GM23248 (cell line): ENCODE measurements around the gene TARDBP. TPM values are rescaled to one million over a fixed set of nuclear protein-coding genes. Genes with fewer than 3 reads are reported as not detected.

Source experiments
- DNase-seq: peaks from one replicate; pipeline ENCODE4 v3.0.0-alpha.2; 2015
- H2AFZ ChIP-seq: fragments of 200-600 bp; sonication (generic); 2 replicates; pipeline ENCODE4 v1.6.1; 2016; ENCODE audit warnings: antibody characterized with exemption
- H3F3A ChIP-seq: fragments of 200-600 bp; sonication (generic); 2 replicates; pipeline ENCODE4 v1.6.1; 2016; ENCODE audit warnings: mild to moderate bottlenecking, antibody characterized with exemption, mixed run types; ENCODE audit not compliant: insufficient read depth
- H3K27ac ChIP-seq: fragments of 200-600 bp; sonication (generic); 2 replicates; pipeline ENCODE4 v1.5.1; 2016; ENCODE audit warnings: mild to moderate bottlenecking
- H3K27me3 ChIP-seq: fragments of 200-600 bp; sonication (generic); replicated peaks from 2 replicates; pipeline ENCODE4 v1.6.1; 2016; ENCODE audit warnings: mild to moderate bottlenecking; ENCODE audit not compliant: insufficient read depth
- H3K36me3 ChIP-seq: fragments of 200-600 bp; sonication (generic); 2 replicates; pipeline ENCODE4 v1.6.1; 2016; ENCODE audit warnings: low read depth, mild to moderate bottlenecking
- H3K4me1 ChIP-seq: fragments of 200-600 bp; sonication (generic); 2 replicates; pipeline ENCODE4 v1.6.1; 2016; ENCODE audit warnings: mild to moderate bottlenecking; ENCODE audit not compliant: insufficient read depth
- H3K4me2 ChIP-seq: fragments of 200-600 bp; sonication (generic); one replicate; pipeline ENCODE4 v1.6.1; 2016; ENCODE audit warnings: mild to moderate bottlenecking; ENCODE audit not compliant: unreplicated experiment
- H3K4me3 ChIP-seq: fragments of 200-600 bp; sonication (generic); 2 replicates; pipeline ENCODE4 v1.5.1; 2016; ENCODE audit warnings: mild to moderate bottlenecking
- H3K79me2 ChIP-seq: fragments of 200-600 bp; sonication (generic); 2 replicates; pipeline ENCODE4 v1.6.1; 2016; ENCODE audit warnings: mild to moderate bottlenecking; ENCODE audit not compliant: insufficient read depth
- H3K9ac ChIP-seq: fragments of 200-600 bp; sonication (generic); 2 replicates; pipeline ENCODE4 v1.6.1; 2016; ENCODE audit warnings: mild to moderate bottlenecking
- H3K9me2 ChIP-seq: fragments of 200-600 bp; sonication (generic); 2 replicates; pipeline ENCODE4 v1.6.1; 2016; ENCODE audit warnings: mixed run types, mild to moderate bottlenecking, moderate library complexity; ENCODE audit not compliant: insufficient read depth
- H3K9me3 ChIP-seq: fragments of 200-600 bp; sonication (generic); one replicate; pipeline ENCODE4 v1.6.1; 2017; ENCODE audit warnings: low read depth
- H4K20me1 ChIP-seq: fragments of 200-600 bp; sonication (generic); 2 replicates; pipeline ENCODE4 v1.6.0; 2016; ENCODE audit not compliant: insufficient read depth
- EZH2 ChIP-seq: fragments of 200-600 bp; sonication (generic); IDR thresholded peaks from 2 replicates; pipeline ENCODE4 v1.6.1; 2018; ENCODE audit warnings: antibody characterized with exemption, mild to moderate bottlenecking; ENCODE audit not compliant: insufficient read depth, poor library complexity, severe bottlenecking
- EZH2phosphoT487 ChIP-seq: fragments of 200-600 bp; sonication (generic); IDR thresholded peaks from 2 replicates; pipeline ENCODE4 v1.6.1; 2018; ENCODE audit warnings: antibody characterized with exemption, moderate library complexity, mild to moderate bottlenecking, low read depth; ENCODE audit not compliant: insufficient read depth
- WGBS, 2 experiments: methylation state at CpG; one replicate each; pipeline ENCODE4 v1.1.6; 2015 to 2017; ENCODE audit warnings: low lambda C conversion rate in 2 of 2, low coverage in 1 of 2; ENCODE audit errors: missing lambda C conversion rate in 2 of 2; 5-methylcytosine and 5-hydroxymethylcytosine counted together
- in situ Hi-C: fragments of 300-500 bp; cut with MboI; formaldehyde crosslinking; loops from 2 replicates; pipeline ENCODE4 v1.15.0; 2020
- polyA plus RNA-seq: library from polyadenylated mRNA; unstranded; fragments of >200 nt; fragmentation: Nextera tagmentation; extraction: Ambion mirVana; gene quantifications from 2 replicates; pipeline ENCODE4 v1.2.1, GENCODE V29; 2016
- total RNA-seq: library from RNA; depleted of rRNA; stranded (reverse); fragments of >200 nt; shearing (Covaris generic); gene quantifications from 2 replicates; pipeline ENCODE4 v1.2.3, GENCODE V29; 2014

Gene TARDBP
- total and polyA plus RNA-seq, 2 experiments from 2014 or later: 36.0 to 128 TPM

- Histone ChIP-seq H3K27ac (no peak overlapping the region), H3K27me3 (no peaks in the 10 kb centered on the region), H3K4me1 (no peaks in the 10 kb centered on the region), H3K4me2 (no peak overlapping the region), H3K9me3 (no peaks in the 10 kb centered on the region), H4K20me1 (no peaks in the 10 kb centered on the region), H3K9ac (no peak overlapping the region), H3K36me3 (no peaks in the 10 kb centered on the region), H2AFZ (no peak overlapping the region), H3K79me2 (no peaks in the 10 kb centered on the region), H3K4me3 (no peak overlapping the region), H3F3A (no peaks in the 10 kb centered on the region), H3K9me2 (no peaks in the 10 kb centered on the region)
- 56 to 58% methylated on average over 19 of the region's 19 CpGs for WGBS, 2 experiments
- in situ Hi-C loops: no loop called here
- TF ChIP-seq EZH2 (no peak), EZH2phosphoT487 (no peak)
- no peak for DNase-seq
These were observed 30.8 kb downstream of the TARDBP start for GRCh38 chr1:11042995-11043874.

GRCh38 chr1:11044086-11044848 is 31.8 kb downstream of the TARDBP start:
- in situ Hi-C loops: no loop called here
- 49 to 50% methylated on average over 14 to 16 of the region's 16 CpGs for WGBS, 2 experiments

GRCh38 chr1:11044849-11045427 is 32.5 kb downstream of the TARDBP start:
- H3K9ac ChIP-seq: no peak overlapping the region
- no peaks in the 10 kb centered on the region for H3F3A ChIP-seq
- no peaks in the 10 kb centered on the region for H3K9me2 ChIP-seq
- no peaks in the 10 kb centered on the region for H3K9me3 ChIP-seq
- no peak overlapping the region for H2AFZ ChIP-seq
- no peaks in the 10 kb centered on the region for H3K27me3 ChIP-seq
- H3K4me1 ChIP-seq: no peaks in the 10 kb centered on the region
- TF ChIP-seq EZH2: no peak
- H3K4me2 ChIP-seq: no peak overlapping the region
- H3K4me3 ChIP-seq: no peak overlapping the region
- 57 to 66% methylated on average over 15 to 16 of the region's 16 CpGs for WGBS, 2 experiments
- in situ Hi-C loops: no loop called here
- H3K27ac ChIP-seq: no peak overlapping the region
- H3K36me3 ChIP-seq: no peaks in the 10 kb centered on the region
- H4K20me1 ChIP-seq: no peaks in the 10 kb centered on the region
- no peaks in the 10 kb centered on the region for H3K79me2 ChIP-seq
- DNase-seq: no peak

More at GRCh38 chr1:11044086-11044848, 31.8 kb downstream of the TARDBP start:
- Histone ChIP-seq H3K9me2 (no peaks in the 10 kb centered on the region), H3K9me3 (no peaks in the 10 kb centered on the region), H3K4me2 (no peak overlapping the region), H3K9ac (no peak overlapping the region), H3K27me3 (no peaks in the 10 kb centered on the region), H3F3A (no peaks in the 10 kb centered on the region), H2AFZ (no peak overlapping the region), H4K20me1 (no peaks in the 10 kb centered on the region), H3K4me1 (no peaks in the 10 kb centered on the region), H3K36me3 (no peaks in the 10 kb centered on the region), H3K4me3 (no peak overlapping the region), H3K79me2 (no peaks in the 10 kb centered on the region), H3K27ac (no peak overlapping the region)
- no peak for TF ChIP-seq EZH2
- TF ChIP-seq EZH2phosphoT487: no peak
- no peak for DNase-seq

GRCh38 chr1:11045428-11046269 is 33.2 kb downstream of the TARDBP start:
- DNase-seq: no peak
- no peaks in the 10 kb centered on the region for H3F3A ChIP-seq
- no peak overlapping the region for H3K4me3 ChIP-seq
- H2AFZ ChIP-seq: no peak overlapping the region
- no peaks in the 10 kb centered on the region for H3K4me1 ChIP-seq
- no peak overlapping the region for H3K9ac ChIP-seq
- no peaks in the 10 kb centered on the region for H3K9me3 ChIP-seq
- no peak for TF ChIP-seq EZH2
- no peak for TF ChIP-seq EZH2phosphoT487
- WGBS, 2 experiments: 36 to 38% methylated on average over 29 to 32 of the region's 32 CpGs
- no peaks in the 10 kb centered on the region for H3K27me3 ChIP-seq
- in situ Hi-C loops: no loop called here
- no peak overlapping the region for H3K4me2 ChIP-seq
- no peaks in the 10 kb centered on the region for H4K20me1 ChIP-seq
- no peaks in the 10 kb centered on the region for H3K79me2 ChIP-seq
- no peaks in the 10 kb centered on the region for H3K36me3 ChIP-seq
- no peak overlapping the region for H3K27ac ChIP-seq
- H3K9me2 ChIP-seq: no peaks in the 10 kb centered on the region
